Measurements from ENCODE around the gene TET3. TPM values are rescaled to one million over a fixed set of nuclear protein-coding genes. Genes with fewer than 3 reads are reported as not detected.

The TET3 gene
- total and polyA plus RNA-seq, 7 donors: 0.56 to 11.2 (median 3.2) TPM

GRCh38 chr2:74028290-74028689 lies 43.6 kb downstream of the TET3 start:
- H3K4me3 ChIP-seq: no peak overlapping the region
- TF ChIP-seq CTCF (IDR thresholded peaks at IDR 0.05): no peak
- H3K27ac ChIP-seq: no peak overlapping the region
- no peaks in the 10 kb centered on the region for H3K27me3 ChIP-seq (ENCODE audit: insufficient read depth in 3 of 3, low read length in 2 of 3)
- H3K9me3 ChIP-seq: no peaks in the 10 kb centered on the region
- no peak for ATAC-seq
- intact Hi-C loops (cut with DNase I): no loop called here
- DNase-seq: no peak
- H3K36me3 ChIP-seq (ENCODE audit: insufficient read depth in 1 of 2, low read depth in 1 of 2): no peaks in the 10 kb centered on the region
- peaks cover 19% of the 10 kb centered on the region for H3K4me1 ChIP-seq

GRCh38 chr2:74028741-74029140 lies 44.0 kb downstream of the TET3 start:
- intact Hi-C loops (cut with DNase I): no loop called here
- H3K4me3 ChIP-seq: no peak overlapping the region
- DNase-seq: no peak

GRCh38 chr2:74029714-74030397 lies 45.1 kb downstream of the TET3 start:
- Histone ChIP-seq H3K27ac (no peak overlapping the region), H3K9me3 (no peaks in the 10 kb centered on the region), H3K27me3 (ENCODE audit: insufficient read depth in 3 of 3, low read length in 2 of 3) (no peaks in the 10 kb centered on the region), H3K36me3 (ENCODE audit: insufficient read depth in 1 of 2, low read depth in 1 of 2) (no peaks in the 10 kb centered on the region), H3K4me1 (peaks cover 22% of the 10 kb centered on the region), H3K4me3 (no peak overlapping the region)
- no peak for TF ChIP-seq CTCF (IDR thresholded peaks at IDR 0.05)
- intact Hi-C loops (cut with DNase I): no loop called here
- WGBS, 3 donors: 71 to 77% (median 72%) methylated on average over 2 of the region's 2 CpGs
- no peak for ATAC-seq
- no peak for DNase-seq

More at GRCh38 chr2:74028741-74029140, 44.0 kb downstream of the TET3 start:
- no peaks in the 10 kb centered on the region for H3K36me3 ChIP-seq (ENCODE audit: insufficient read depth in 1 of 2, low read depth in 1 of 2)
- H3K27ac ChIP-seq: no peak overlapping the region
- H3K27me3 ChIP-seq (ENCODE audit: insufficient read depth in 3 of 3, low read length in 2 of 3): no peaks in the 10 kb centered on the region
- peaks cover 22% of the 10 kb centered on the region for H3K4me1 ChIP-seq
- TF ChIP-seq CTCF (IDR thresholded peaks at IDR 0.05): no peak
- ATAC-seq: no peak
- H3K9me3 ChIP-seq: no peaks in the 10 kb centered on the region

DNA sequence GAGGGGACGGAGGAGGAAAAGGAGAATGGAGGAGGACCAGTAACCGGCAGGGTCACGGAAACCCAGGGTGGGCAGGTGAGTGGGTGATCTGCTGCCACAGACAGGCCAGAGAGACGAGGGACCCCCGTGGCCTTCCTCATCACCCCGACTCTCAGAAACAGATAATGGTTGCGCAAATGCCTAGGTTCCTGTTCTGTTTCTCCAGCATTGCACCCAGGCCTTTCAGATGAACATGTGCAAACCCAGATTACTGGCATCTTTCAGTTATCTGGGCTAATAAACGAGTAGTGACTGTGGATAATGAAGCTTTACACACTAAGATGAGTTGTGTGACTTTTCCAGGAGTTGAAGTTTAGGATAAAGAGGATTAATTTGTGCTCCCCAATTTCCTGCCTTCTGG lies 46.5 kb downstream of the TET3 start:
- ATAC-seq: no peak
- TF ChIP-seq CTCF (IDR thresholded peaks at IDR 0.05): no peak

DNA sequence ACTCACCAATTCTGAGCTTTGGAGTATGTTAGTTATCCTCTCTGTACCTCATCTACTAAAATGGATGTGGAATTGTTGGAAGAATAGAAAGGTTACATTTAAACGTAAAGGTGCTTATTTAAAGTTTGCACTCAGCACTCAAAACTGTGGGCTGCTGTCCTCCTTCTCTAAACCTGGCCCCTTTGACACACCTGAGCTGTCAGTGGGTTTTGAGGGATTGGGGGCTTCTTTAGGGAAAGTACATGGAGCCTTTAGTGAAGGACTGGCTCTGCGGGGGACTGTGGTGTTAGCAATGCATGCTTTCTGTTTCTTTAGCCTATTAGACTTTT lies 47.2 kb downstream of the TET3 start:
- WGBS, 3 donors: 62 to 71% (median 62%) methylated on average over 2 of the region's 2 CpGs
- no peak for DNase-seq
- ATAC-seq: peak in 1 of 4 donors; percentile 22
- no peak for TF ChIP-seq CTCF (IDR thresholded peaks at IDR 0.05)
- intact Hi-C loops (cut with DNase I): no loop called here
- peak overlapping the region; percentile 14 for H3K27ac ChIP-seq
- no peaks in the 10 kb centered on the region for H3K36me3 ChIP-seq (ENCODE audit: insufficient read depth in 1 of 2, low read depth in 1 of 2)
- no peaks in the 10 kb centered on the region for H3K9me3 ChIP-seq
- H3K4me1 ChIP-seq: peaks cover 22% of the 10 kb centered on the region
- no peaks in the 10 kb centered on the region for H3K27me3 ChIP-seq (ENCODE audit: insufficient read depth in 3 of 3, low read length in 2 of 3)
- H3K4me3 ChIP-seq: no peak overlapping the region

More for the DNA sequence above, 46.5 kb downstream of the TET3 start:
- H3K27me3 ChIP-seq (ENCODE audit: insufficient read depth in 3 of 3, low read length in 2 of 3): no peaks in the 10 kb centered on the region
- no peak overlapping the region for H3K27ac ChIP-seq
- intact Hi-C loops (cut with DNase I): no loop called here
- H3K4me3 ChIP-seq: no peak overlapping the region
- H3K36me3 ChIP-seq (ENCODE audit: insufficient read depth in 1 of 2, low read depth in 1 of 2): no peaks in the 10 kb centered on the region
- DNase-seq: no peak
- 82 to 89% (median 88%) methylated on average over 8 of the region's 8 CpGs for WGBS, 3 donors
- H3K9me3 ChIP-seq: no peaks in the 10 kb centered on the region
- H3K4me1 ChIP-seq: peaks cover 22% of the 10 kb centered on the region

Measured in psoas muscle (tissue), 8 donors.